HG02852 (cell line): ENCODE results near the gene FCHO1.
"Not testable (repeated sequence)": the region's sequence is repeated elsewhere in the genome, so short reads cannot be mapped to it uniquely, and the experiment has no call there.

Source experiments
- ATAC-seq: cut with Tn5 transposase; IDR thresholded peaks from one replicate; pipeline ENCODE4 v1.9.1; 2021; ENCODE audit warnings: mild to moderate bottlenecking, moderate library complexity; ENCODE audit not compliant: unreplicated experiment

The FCHO1 gene

GRCh38 chr19:17790059-17790780, 38.9 kb downstream of the FCHO1 start:
- ATAC-seq, result no peak

GRCh38 chr19:17794412-17794730, 43.1 kb downstream of the FCHO1 start:
- ATAC-seq, result no peak

GRCh38 chr19:17794731-17795494, 43.6 kb downstream of the FCHO1 start, which contains the start of gene B3GNT3:
Gene B3GNT3, plus strand, starts transcription at chr19:17795138. Its CDS starts 12,670 bp downstream, at chr19:17807808.
- no peak for ATAC-seq

GRCh38 chr19:17795495-17795856, 44.2 kb downstream of the FCHO1 start:
- ATAC-seq, result no peak

DNA sequence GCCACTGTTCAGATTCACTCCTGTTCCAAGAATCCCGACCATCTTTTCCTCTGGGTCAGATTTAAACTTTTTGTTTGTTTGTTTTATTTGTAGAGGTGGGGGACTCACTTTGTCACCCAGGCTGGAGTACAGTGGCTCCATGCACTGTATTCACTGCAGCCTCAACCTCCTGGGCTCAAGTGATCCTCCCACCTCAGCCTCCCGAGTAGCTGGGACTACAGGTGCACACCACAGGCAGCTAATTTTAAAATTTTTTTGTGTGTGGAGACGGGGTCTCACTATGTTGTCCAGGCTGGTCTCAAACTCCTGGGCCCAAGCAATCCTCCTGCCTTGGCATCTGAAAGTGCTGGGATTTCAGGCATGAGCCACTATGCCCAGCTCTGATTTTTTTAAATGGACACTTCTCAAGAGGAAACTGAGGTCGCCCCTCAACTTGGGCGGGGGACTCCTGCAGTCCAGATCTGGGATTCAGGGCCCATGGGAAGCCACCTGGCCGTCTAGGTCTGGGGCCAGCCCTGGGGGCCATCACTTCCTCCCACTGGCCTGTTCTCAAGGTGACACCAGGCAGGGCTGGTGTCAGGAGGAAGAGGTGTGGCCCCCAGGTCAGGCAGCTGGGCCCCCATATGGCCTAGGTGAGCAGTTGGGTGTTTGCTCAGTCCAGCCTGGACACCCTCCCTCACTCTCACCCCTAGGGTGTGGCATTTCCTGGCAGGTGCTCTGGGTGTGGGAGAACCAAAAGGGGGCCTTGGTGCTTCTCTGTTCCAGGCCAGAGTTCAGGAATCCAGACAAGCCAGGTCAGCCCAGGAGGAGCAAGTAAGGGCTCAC, 44.9 kb downstream of the FCHO1 start:
- ATAC-seq, result no peak

- ATAC-seq, result no peak
These were observed 45.7 kb downstream of the FCHO1 start for GRCh38 chr19:17796838-17797423.

- no peak for ATAC-seq
These were observed 46.3 kb downstream of the FCHO1 start for GRCh38 chr19:17797424-17798201.

DNA sequence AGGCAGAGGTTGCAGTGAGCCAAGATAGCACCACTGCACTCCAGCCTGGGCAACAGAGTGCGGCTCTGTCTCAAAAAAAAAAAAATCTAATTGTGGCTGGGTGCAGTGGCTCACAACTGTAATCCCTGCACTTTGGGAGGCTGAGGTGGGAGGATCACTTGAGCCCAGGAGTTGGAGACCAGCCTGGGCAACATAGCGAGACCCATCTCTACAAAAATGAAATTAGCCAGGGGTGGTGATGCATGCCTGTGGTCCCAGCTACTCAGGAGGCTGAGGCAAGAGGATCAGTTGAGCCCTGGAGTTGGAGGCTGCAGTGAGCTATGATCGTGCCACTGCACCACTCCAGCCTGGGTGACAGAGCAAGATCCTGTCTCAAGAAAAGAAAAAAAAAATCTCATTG, 47.3 kb downstream of the FCHO1 start:
- not testable (repeated sequence) for ATAC-seq

DNA sequence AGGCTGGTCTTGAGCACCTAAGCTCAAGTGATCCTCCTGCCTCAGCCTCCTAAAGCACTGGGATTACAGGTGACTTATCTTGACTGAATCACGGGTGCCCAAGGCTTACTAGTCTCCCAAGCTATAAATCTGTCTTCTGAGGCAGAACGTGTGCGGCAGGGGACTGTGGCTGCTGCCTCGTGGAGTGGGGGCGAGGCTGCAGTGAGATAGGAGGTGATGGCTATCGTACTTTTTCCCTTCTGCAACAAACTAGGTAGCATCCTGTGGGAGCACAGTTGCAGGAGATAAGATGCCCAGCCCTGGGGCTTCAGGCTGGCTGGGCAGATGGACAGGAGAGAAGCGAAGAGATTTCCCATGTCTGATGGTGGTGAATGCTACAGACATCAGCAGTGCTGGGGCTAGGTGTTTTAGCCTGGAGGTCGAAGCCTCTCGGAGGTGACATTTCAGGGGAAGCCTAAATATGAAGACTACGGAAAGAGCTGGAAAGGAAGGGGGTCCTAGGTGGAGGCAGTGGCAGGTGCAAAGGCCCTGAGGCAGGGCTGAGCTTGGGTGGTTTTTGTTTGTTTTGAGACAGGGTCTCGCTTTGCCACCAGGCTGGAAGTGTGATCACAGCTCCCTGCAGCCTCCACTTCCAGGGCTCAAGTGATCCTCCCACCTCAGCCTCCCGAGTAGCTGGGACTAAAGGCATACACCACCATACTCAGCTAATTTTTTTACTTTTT, 51.0 kb downstream of the FCHO1 start:
- ATAC-seq, result no peak

GRCh38 chr19:17803264-17803896, 52.1 kb downstream of the FCHO1 start:
- no peak for ATAC-seq

- no peak for ATAC-seq
These were observed 54.1 kb downstream of the FCHO1 start for GRCh38 chr19:17805427-17805826.

- ATAC-seq, result no peak
These were observed 55.7 kb downstream of the FCHO1 start for GRCh38 chr19:17806945-17807344.

DNA sequence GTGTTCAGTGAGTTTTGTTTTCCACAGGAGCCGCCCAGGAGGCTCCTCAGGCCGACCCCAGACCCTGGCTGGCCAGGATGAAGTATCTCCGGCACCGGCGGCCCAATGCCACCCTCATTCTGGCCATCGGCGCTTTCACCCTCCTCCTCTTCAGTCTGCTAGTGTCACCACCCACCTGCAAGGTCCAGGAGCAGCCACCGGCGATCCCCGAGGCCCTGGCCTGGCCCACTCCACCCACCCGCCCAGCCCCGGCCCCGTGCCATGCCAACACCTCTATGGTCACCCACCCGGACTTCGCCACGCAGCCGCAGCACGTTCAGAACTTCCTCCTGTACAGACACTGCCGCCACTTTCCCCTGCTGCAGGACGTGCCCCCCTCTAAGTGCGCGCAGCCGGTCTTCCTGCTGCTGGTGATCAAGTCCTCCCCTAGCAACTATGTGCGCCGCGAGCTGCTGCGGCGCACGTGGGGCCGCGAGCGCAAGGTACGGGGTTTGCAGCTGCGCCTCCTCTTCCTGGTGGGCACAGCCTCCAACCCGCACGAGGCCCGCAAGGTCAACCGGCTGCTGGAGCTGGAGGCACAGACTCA, 56.5 kb downstream of the FCHO1 start:
- no peak for ATAC-seq

GRCh38 chr19:17811103-17811502, 59.8 kb downstream of the FCHO1 start:
- no peak for ATAC-seq

GRCh38 chr19:17811681-17812080, 60.4 kb downstream of the FCHO1 start:
- ATAC-seq, result no peak

GRCh38 chr19:17812099-17812498, 60.8 kb downstream of the FCHO1 start:
- ATAC-seq, result no peak

DNA sequence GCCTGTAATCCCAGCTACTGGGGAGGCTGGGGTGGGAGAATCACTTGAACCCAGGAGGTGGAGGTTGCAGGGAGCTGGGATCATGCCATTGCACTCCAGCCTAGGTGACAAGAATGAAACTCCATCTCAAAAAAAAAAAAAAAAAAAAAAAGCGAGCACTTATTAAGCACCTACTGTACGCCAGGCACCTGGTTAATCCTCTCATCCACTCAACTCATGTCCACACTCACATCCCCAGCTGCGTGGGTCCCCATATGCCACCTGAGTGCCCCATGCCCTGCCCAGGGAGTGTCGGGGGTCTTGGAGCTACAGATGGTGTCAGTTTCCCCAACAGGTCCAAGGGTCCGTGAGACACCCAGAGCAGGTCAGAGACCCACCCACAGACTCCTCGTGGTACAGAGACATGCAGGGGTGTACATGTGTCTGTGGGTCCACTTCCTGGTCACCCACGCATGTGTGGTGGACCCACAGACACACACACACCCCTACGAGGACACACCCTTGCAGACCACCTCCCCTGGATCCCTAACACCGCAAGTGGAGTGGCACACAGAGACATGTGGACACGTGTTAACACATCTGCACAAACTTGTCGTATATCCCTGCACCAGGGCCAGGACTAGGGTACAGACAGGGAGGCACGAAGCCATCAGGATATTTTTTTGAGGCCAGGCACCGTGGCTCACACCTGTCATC, 66.5 kb downstream of the FCHO1 start:
- no peak for ATAC-seq

- no peak for ATAC-seq
These were observed 69.9 kb downstream of the FCHO1 start, which contains the start of gene INSL3 for GRCh38 chr19:17821190-17821589. Gene INSL3, minus strand, starts transcription at chr19:17821519. Its CDS starts 13 bp downstream, at chr19:17821506.
